ENCODE results near the gene FBXO38.

The FBXO38 gene

DNA sequence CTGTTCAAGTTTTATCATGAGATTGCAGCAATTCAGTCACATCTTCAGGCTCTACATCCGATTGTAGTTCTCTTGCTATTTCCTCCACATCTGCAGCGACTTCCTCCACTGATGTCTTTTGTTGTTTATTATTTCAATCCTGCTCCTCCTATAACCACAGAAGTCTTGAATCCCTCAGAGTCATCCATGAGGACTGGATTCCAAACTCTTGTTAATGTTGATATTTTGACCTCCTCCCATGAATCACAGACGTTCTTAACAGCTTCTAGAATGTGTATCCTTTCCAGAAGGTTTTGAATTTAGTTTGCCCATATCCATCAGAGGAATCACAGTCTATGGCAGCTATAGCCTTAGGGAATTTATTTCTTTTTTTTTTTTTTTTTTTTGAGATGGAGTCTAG, 3.6 kb downstream of the FBXO38 start:
- TF ChIP-seq EP300 (IDR thresholded peaks at IDR 0.05; ENCODE audit: borderline replicate concordance) (no peak), TEAD4 (IDR thresholded peaks at IDR 0.05) (no peak), EGR1 (IDR thresholded peaks at IDR 0.05) (no peak), TAF1 (IDR thresholded peaks at IDR 0.05; ENCODE audit: low read depth) (no peak), RAD21 (IDR thresholded peaks at IDR 0.05; ENCODE audit: low read depth) (no peak), CEBPB (IDR thresholded peaks at IDR 0.05) (no peak), ZBTB7A (IDR thresholded peaks at IDR 0.05; ENCODE audit: low read depth) (no peak), YY1 (IDR thresholded peaks at IDR 0.05; ENCODE audit: low read depth) (no peak), CREB1 (IDR thresholded peaks at IDR 0.05; ENCODE audit: low read depth) (no peak)
- TF ChIP-seq, protein P1, sequence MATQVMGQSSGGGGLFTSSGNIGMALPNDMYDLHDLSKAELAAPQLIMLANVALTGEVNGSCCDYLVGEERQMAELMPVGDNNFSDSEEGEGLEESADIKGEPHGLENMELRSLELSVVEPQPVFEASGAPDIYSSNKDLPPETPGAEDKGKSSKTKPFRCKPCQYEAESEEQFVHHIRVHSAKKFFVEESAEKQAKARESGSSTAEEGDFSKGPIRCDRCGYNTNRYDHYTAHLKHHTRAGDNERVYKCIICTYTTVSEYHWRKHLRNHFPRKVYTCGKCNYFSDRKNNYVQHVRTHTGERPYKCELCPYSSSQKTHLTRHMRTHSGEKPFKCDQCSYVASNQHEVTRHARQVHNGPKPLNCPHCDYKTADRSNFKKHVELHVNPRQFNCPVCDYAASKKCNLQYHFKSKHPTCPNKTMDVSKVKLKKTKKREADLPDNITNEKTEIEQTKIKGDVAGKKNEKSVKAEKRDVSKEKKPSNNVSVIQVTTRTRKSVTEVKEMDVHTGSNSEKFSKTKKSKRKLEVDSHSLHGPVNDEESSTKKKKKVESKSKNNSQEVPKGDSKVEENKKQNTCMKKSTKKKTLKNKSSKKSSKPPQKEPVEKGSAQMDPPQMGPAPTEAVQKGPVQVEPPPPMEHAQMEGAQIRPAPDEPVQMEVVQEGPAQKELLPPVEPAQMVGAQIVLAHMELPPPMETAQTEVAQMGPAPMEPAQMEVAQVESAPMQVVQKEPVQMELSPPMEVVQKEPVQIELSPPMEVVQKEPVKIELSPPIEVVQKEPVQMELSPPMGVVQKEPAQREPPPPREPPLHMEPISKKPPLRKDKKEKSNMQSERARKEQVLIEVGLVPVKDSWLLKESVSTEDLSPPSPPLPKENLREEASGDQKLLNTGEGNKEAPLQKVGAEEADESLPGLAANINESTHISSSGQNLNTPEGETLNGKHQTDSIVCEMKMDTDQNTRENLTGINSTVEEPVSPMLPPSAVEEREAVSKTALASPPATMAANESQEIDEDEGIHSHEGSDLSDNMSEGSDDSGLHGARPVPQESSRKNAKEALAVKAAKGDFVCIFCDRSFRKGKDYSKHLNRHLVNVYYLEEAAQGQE (IDR thresholded peaks at IDR 0.05; ENCODE audit: low read depth): no peak
- TF ChIP-seq, protein P2, sequence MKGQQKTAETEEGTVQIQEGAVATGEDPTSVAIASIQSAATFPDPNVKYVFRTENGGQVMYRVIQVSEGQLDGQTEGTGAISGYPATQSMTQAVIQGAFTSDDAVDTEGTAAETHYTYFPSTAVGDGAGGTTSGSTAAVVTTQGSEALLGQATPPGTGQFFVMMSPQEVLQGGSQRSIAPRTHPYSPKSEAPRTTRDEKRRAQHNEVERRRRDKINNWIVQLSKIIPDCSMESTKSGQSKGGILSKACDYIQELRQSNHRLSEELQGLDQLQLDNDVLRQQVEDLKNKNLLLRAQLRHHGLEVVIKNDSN (IDR thresholded peaks at IDR 0.05): no peak
- TF ChIP-seq, protein P3, sequence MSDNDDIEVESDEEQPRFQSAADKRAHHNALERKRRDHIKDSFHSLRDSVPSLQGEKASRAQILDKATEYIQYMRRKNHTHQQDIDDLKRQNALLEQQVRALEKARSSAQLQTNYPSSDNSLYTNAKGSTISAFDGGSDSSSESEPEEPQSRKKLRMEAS (IDR thresholded peaks at IDR 0.05): no peak

DNA sequence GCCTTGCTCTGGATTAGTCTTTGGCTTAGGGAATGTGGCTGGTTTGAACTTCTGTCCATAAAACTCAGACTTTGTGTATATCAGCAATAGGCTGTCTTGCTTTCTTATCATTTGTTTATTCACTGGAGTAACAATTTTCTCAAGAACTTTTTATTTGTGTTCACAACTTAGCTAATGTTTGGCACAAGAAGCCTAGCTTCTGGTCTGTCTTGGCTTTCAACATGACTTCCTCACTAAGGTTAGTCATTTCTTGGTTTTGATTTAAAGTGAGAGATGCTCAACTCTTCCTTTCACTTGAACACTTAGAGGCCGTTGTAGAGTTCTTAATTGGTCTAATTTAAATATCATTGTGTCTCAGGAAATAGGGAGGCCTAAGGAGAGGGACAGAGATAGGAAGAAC, 4.9 kb downstream of the FBXO38 start:
- TF ChIP-seq YY1 (IDR thresholded peaks at IDR 0.05; ENCODE audit: low read depth) (no peak), TAF1 (IDR thresholded peaks at IDR 0.05; ENCODE audit: low read depth) (no peak), RAD21 (IDR thresholded peaks at IDR 0.05; ENCODE audit: low read depth) (no peak), EGR1 (IDR thresholded peaks at IDR 0.05) (no peak), CREB1 (IDR thresholded peaks at IDR 0.05; ENCODE audit: low read depth) (no peak), TEAD4 (IDR thresholded peaks at IDR 0.05) (no peak), NFIC (IDR thresholded peaks at IDR 0.05) (no peak), FOXM1 (IDR thresholded peaks at IDR 0.05; ENCODE audit: borderline replicate concordance, low read depth) (no peak)
- TF ChIP-seq, protein P1 (IDR thresholded peaks at IDR 0.05; ENCODE audit: low read depth): no peak

DNA sequence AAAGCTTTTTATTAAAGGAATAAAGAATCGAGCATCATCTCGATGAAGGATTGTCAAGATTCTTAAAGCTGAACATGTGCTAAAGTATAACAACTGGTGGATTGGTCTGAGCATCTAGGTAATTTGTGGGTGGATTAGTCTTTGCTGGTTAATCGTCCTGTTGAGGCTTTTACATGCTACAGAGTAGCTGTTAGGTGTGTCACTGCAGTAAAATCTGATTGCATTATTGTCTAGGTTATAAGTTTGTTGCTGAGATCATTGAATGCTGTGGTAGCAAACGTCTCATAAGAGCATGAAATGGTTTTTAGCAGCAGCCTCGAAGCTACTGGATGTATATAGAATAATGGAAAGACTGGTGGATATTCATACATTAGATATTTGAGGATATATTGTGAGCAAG, 7.2 kb downstream of the FBXO38 start:
- TF ChIP-seq YY1 (IDR thresholded peaks at IDR 0.05; ENCODE audit: low read depth): no peak
- TF ChIP-seq TAF1 (IDR thresholded peaks at IDR 0.05; ENCODE audit: low read depth): no peak
- no peak for TF ChIP-seq TCF12 (IDR thresholded peaks at IDR 0.05; ENCODE audit: low read depth)
- TF ChIP-seq EP300 (IDR thresholded peaks at IDR 0.05; ENCODE audit: borderline replicate concordance): no peak
- TF ChIP-seq FOXM1 (IDR thresholded peaks at IDR 0.05; ENCODE audit: borderline replicate concordance, low read depth): no peak
- no peak for TF ChIP-seq TEAD4 (IDR thresholded peaks at IDR 0.05)

DNA sequence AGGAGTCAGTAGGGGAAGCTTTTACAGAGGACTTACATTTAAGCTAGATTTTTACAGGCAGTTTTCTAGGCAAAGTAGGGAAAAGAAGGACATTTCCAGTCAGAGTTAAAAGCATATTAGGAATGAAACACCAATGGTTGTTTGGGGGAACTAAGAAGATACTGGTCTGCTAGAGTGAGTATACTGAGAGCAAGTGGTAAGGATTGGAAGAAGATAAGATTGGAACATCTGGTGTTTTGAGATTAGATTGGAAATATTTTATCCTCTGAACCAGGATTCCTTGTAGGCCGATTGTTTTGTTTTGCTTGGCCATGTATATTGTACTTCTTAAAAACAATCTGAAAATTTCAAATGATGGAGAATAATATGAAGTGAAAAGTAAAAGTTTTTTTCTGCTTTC, 7.7 kb downstream of the FBXO38 start:
- no peak for TF ChIP-seq NFIC (IDR thresholded peaks at IDR 0.05)
- no peak for TF ChIP-seq FOXM1 (IDR thresholded peaks at IDR 0.05; ENCODE audit: borderline replicate concordance, low read depth)
- TF ChIP-seq CREB1 (IDR thresholded peaks at IDR 0.05; ENCODE audit: low read depth): no peak
- TF ChIP-seq, protein P1 (IDR thresholded peaks at IDR 0.05; ENCODE audit: low read depth): no peak
- no peak for TF ChIP-seq RAD21 (IDR thresholded peaks at IDR 0.05; ENCODE audit: low read depth)
- no peak for TF ChIP-seq TCF12 (IDR thresholded peaks at IDR 0.05; ENCODE audit: low read depth)
- TF ChIP-seq EGR1 (IDR thresholded peaks at IDR 0.05): no peak
- no peak for TF ChIP-seq CEBPB (IDR thresholded peaks at IDR 0.05)
- no peak for TF ChIP-seq YY1 (IDR thresholded peaks at IDR 0.05; ENCODE audit: low read depth)
- no peak for TF ChIP-seq TAF1 (IDR thresholded peaks at IDR 0.05; ENCODE audit: low read depth)

DNA sequence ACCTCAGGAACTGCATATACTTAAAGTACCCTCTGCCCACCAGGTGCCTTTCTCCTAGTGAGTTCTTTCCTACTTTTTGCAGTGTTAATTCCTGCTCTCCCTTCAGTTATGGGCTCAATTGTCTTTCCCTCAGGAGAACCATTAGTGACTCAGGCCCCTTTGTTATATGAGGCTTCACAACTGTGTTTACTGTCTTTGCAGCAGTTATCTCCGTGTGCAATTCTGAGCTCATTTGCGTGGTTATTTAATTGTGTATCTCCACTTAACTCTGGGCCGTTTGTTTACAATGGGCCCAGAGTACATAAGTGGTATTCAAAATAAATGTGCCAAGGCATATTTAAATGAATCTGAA, 9.6 kb downstream of the FBXO38 start:
- TF ChIP-seq ZBTB7A (IDR thresholded peaks at IDR 0.05; ENCODE audit: low read depth) (no peak), YY1 (IDR thresholded peaks at IDR 0.05; ENCODE audit: low read depth) (no peak), TEAD4 (IDR thresholded peaks at IDR 0.05) (no peak), TAF1 (IDR thresholded peaks at IDR 0.05; ENCODE audit: low read depth) (no peak), TCF12 (IDR thresholded peaks at IDR 0.05; ENCODE audit: low read depth) (no peak), EP300 (IDR thresholded peaks at IDR 0.05; ENCODE audit: borderline replicate concordance) (no peak), EGR1 (IDR thresholded peaks at IDR 0.05) (no peak), CREB1 (IDR thresholded peaks at IDR 0.05; ENCODE audit: low read depth) (no peak), CEBPB (IDR thresholded peaks at IDR 0.05) (no peak), RAD21 (IDR thresholded peaks at IDR 0.05; ENCODE audit: low read depth) (no peak), FOXM1 (IDR thresholded peaks at IDR 0.05; ENCODE audit: borderline replicate concordance, low read depth) (no peak), NFIC (IDR thresholded peaks at IDR 0.05) (no peak)
- TF ChIP-seq, protein P2 (IDR thresholded peaks at IDR 0.05): no peak
- TF ChIP-seq, protein P3 (IDR thresholded peaks at IDR 0.05): no peak
- TF ChIP-seq, protein P1 (IDR thresholded peaks at IDR 0.05; ENCODE audit: low read depth): no peak

All from Ishikawa (cell line).